Adrenal gland (tissue), 5 donors: Measurements from ENCODE around the gene CDH12.

Experiments used
- CTCF ChIP-seq, 6 experiments: fragments of 450-650 bp in 4 of 6; fragments of 200-600 bp in 2 of 6; sonication (generic) in 1 of 6; IDR thresholded peaks; 1 replicate in 5 of 6; 2 replicates in 1 of 6; pipeline versions ENCODE4 v1.5.1 to v1.8.0; 2016 to 2021; ENCODE audit warnings: antibody characterized with exemption in 6 of 6, mild to moderate bottlenecking in 2 of 6, moderate library complexity in 1 of 6
- POLR2A ChIP-seq, 2 donors: fragments of 450-650 bp; IDR thresholded peaks; one replicate each; pipeline ENCODE4 v1.6.1; 2017; ENCODE audit warnings: antibody characterized with exemption in 2 of 2, mild to moderate bottlenecking in 2 of 2, moderate library complexity in 1 of 2
- donor health status: DM: no; HTN: no; CAD: no.

- no peak for TF ChIP-seq POLR2A (IDR thresholded peaks at IDR 0.05)
- no peak for TF ChIP-seq CTCF (IDR thresholded peaks at IDR 0.05)
Observed at GRCh38 chr5:22728610-22729009, 124.5 kb downstream of the CDH12 start.
